ENCODE data around the gene THAP4.
"Not testable (repeated sequence)": the region's sequence is repeated elsewhere in the genome, so short reads cannot be mapped to it uniquely, and the experiment has no call there.

The THAP4 gene

DNA sequence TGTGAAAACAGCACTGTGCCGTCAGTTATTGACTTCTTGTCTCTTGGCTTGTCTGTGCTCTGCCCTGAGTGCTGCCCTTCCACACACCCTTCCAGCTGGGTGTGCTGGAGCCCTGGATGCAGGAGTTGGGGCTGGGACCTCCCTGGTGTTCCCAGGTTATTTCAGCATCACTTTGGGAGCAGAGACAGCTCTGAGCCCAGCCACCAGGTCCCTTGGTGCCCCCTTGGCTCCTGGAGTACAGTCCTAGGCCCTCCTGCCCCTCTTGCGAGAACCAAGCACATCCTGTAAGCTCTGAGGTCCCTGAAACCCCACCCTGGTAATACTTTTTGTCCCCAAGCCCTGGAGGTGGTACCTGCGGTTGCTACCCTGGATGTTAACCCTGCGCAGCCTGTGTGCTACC lies 54.2 kb downstream of the THAP4 start:
- no peaks in the 10 kb centered on the region for H3K4me1 ChIP-seq (ENCODE audit: control insufficient read depth, insufficient read depth, low read length)
- no peak overlapping the region for H3K9ac ChIP-seq (ENCODE audit: low read length)
- H3K9me3 ChIP-seq (ENCODE audit: control insufficient read depth, low read length), result peaks cover 10% of the 10 kb centered on the region
- H3K36me3 ChIP-seq (ENCODE audit: control insufficient read depth, insufficient read depth, low read length), result peaks cover 8% of the 10 kb centered on the region
- H3K27me3 ChIP-seq (ENCODE audit: control insufficient read depth, insufficient read depth, low read length), result no peaks in the 10 kb centered on the region
- no peak overlapping the region for H3K4me3 ChIP-seq (ENCODE audit: low read length)

GRCh38 chr2:241582328-241582727 lies 54.6 kb downstream of the THAP4 start:
- Histone ChIP-seq H3K4me3 (ENCODE audit: low read length) (no peak overlapping the region), H3K9ac (ENCODE audit: low read length) (no peak overlapping the region), H3K36me3 (ENCODE audit: control insufficient read depth, insufficient read depth, low read length) (peaks cover 8% of the 10 kb centered on the region), H3K27me3 (ENCODE audit: control insufficient read depth, insufficient read depth, low read length) (no peaks in the 10 kb centered on the region), H3K4me1 (ENCODE audit: control insufficient read depth, insufficient read depth, low read length) (no peaks in the 10 kb centered on the region), H3K9me3 (ENCODE audit: control insufficient read depth, low read length) (peaks cover 9% of the 10 kb centered on the region)

GRCh38 chr2:241579281-241579680 lies 57.7 kb downstream of the THAP4 start:
- H3K4me3 ChIP-seq (ENCODE audit: low read length), result no peak overlapping the region
- no peaks in the 10 kb centered on the region for H3K27me3 ChIP-seq (ENCODE audit: control insufficient read depth, insufficient read depth, low read length)
- H3K4me1 ChIP-seq (ENCODE audit: control insufficient read depth, insufficient read depth, low read length), result no peaks in the 10 kb centered on the region
- no peaks in the 10 kb centered on the region for H3K9me3 ChIP-seq (ENCODE audit: control insufficient read depth, low read length)
- no peak overlapping the region for H3K9ac ChIP-seq (ENCODE audit: low read length)
- peaks cover 8% of the 10 kb centered on the region for H3K36me3 ChIP-seq (ENCODE audit: control insufficient read depth, insufficient read depth, low read length)

GRCh38 chr2:241577413-241578122 lies 59.4 kb downstream of the THAP4 start:
- Histone ChIP-seq H3K27me3 (ENCODE audit: control insufficient read depth, insufficient read depth, low read length) (no peaks in the 10 kb centered on the region), H3K4me3 (ENCODE audit: low read length) (no peak overlapping the region), H3K36me3 (ENCODE audit: control insufficient read depth, insufficient read depth, low read length) (peaks cover 3% of the 10 kb centered on the region), H3K9me3 (ENCODE audit: control insufficient read depth, low read length) (no peaks in the 10 kb centered on the region), H3K4me1 (ENCODE audit: control insufficient read depth, insufficient read depth, low read length) (no peaks in the 10 kb centered on the region), H3K9ac (ENCODE audit: low read length) (no peak overlapping the region)

GRCh38 chr2:241576293-241576654 lies 60.7 kb downstream of the THAP4 start:
- Histone ChIP-seq H3K36me3 (ENCODE audit: control insufficient read depth, insufficient read depth, low read length) (no peaks in the 10 kb centered on the region), H3K9ac (ENCODE audit: low read length) (no peak overlapping the region)

GRCh38 chr2:241575624-241576292 lies 61.2 kb downstream of the THAP4 start:
- no peak overlapping the region for H3K4me3 ChIP-seq (ENCODE audit: low read length)
- no peaks in the 10 kb centered on the region for H3K36me3 ChIP-seq (ENCODE audit: control insufficient read depth, insufficient read depth, low read length)
- no peaks in the 10 kb centered on the region for H3K9me3 ChIP-seq (ENCODE audit: control insufficient read depth, low read length)
- no peaks in the 10 kb centered on the region for H3K4me1 ChIP-seq (ENCODE audit: control insufficient read depth, insufficient read depth, low read length)
- H3K27me3 ChIP-seq (ENCODE audit: control insufficient read depth, insufficient read depth, low read length), result no peaks in the 10 kb centered on the region
- H3K9ac ChIP-seq (ENCODE audit: low read length), result no peak overlapping the region

More at GRCh38 chr2:241576293-241576654, 60.7 kb downstream of the THAP4 start:
- H3K4me1 ChIP-seq (ENCODE audit: control insufficient read depth, insufficient read depth, low read length), result no peaks in the 10 kb centered on the region
- H3K4me3 ChIP-seq (ENCODE audit: low read length), result no peak overlapping the region
- no peaks in the 10 kb centered on the region for H3K27me3 ChIP-seq (ENCODE audit: control insufficient read depth, insufficient read depth, low read length)
- no peaks in the 10 kb centered on the region for H3K9me3 ChIP-seq (ENCODE audit: control insufficient read depth, low read length)

DNA sequence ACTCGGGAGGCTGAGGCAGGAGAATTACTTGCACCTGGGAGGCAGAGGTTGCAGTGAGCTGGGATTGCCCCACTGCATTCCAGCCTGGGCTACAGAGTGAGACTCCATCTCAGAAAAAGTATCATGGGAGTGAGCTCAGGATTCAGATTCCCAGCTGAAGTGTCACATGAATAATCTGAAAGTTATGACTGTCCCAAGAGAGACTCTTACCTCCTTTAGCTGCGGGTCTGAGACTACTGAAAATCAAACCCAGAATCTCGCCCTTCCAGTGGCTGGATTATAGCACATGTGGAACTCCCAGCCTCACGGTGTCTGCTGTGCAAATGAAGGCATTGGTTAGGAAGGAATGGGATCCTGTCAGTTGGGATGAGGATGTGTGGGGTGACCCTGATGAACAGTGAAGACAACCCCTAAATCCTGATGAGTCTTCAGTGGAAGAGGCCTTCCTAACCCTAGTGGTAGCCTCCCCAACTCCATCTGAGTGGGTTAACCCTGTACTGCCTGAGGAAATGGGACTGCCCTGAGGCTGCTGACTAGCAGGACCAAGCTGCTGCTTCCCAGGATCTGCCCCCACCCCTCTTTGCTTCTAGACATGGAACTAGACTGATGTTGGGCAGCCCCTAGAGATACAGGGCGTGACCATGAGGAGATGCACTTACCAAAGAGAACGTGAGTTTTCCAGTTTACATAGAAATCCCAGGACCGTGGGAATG lies 61.9 kb downstream of the THAP4 start:
- H3K36me3 ChIP-seq (ENCODE audit: control insufficient read depth, insufficient read depth, low read length), result no peaks in the 10 kb centered on the region
- no peaks in the 10 kb centered on the region for H3K4me1 ChIP-seq (ENCODE audit: control insufficient read depth, insufficient read depth, low read length)
- no peaks in the 10 kb centered on the region for H3K9me3 ChIP-seq (ENCODE audit: control insufficient read depth, low read length)
- H3K27me3 ChIP-seq (ENCODE audit: control insufficient read depth, insufficient read depth, low read length), result no peaks in the 10 kb centered on the region
- H3K4me3 ChIP-seq (ENCODE audit: low read length), result no peak overlapping the region
- no peak overlapping the region for H3K9ac ChIP-seq (ENCODE audit: low read length)

DNA sequence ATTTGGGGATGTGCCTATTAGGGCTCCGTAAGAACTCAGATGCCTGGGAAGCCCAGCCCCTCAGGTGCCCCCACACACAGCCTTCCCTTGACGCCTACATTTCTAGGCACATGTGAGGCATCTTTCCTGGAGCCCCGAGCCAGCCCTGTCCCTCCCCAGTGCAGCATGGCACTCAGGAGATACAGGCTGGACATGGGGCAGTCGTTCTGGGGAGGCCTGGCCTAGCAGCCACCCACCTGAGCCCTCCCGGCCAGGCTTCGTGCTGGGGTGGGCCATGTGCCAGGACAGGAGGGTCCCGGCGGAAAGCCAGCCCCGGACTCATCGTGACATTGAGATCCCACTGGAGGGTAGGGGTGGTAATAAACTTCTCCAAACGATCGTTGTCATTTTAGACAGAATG lies 63.2 kb downstream of the THAP4 start:
- no peaks in the 10 kb centered on the region for H3K4me1 ChIP-seq (ENCODE audit: control insufficient read depth, insufficient read depth, low read length)
- H3K9ac ChIP-seq (ENCODE audit: low read length), result no peak overlapping the region
- no peak overlapping the region for H3K4me3 ChIP-seq (ENCODE audit: low read length)
- no peaks in the 10 kb centered on the region for H3K27me3 ChIP-seq (ENCODE audit: control insufficient read depth, insufficient read depth, low read length)
- H3K9me3 ChIP-seq (ENCODE audit: control insufficient read depth, low read length), result no peaks in the 10 kb centered on the region
- H3K36me3 ChIP-seq (ENCODE audit: control insufficient read depth, insufficient read depth, low read length), result no peaks in the 10 kb centered on the region

DNA sequence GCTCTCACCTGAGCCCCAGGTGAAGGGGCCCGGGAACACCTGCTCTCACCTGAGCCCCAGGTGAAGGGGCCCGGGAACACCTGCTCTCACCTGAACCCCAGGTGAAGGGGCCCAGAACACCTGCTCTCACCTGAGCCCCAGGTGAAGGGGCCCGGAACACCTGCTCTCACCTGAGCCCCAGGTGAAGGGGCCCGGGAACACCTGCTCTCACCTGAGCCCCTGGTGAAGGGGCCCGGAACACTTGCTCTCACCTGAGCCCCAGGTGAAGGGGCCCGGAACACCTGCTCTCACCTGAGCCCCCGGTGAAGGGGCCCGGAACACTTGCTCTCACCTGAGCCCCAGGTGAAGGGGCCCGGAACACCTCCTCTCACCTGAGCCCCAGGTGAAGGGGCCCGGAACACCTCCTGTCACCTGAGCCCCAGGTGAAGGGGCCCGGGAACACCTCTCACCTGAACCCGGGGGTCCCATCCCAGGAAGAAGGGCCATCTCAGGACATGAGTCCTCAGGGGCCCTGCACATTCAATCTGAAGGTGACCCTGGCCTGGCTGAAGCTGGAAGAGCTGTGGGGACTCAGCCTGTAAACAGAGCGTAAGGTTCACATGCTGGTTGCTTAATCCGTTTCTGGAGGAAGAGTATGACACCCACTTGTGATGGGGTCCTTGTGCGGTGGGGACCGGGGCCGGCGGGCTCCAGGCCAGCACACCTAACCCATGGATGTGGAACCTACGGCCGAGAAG lies 63.9 kb downstream of the THAP4 start:
- H3K36me3 ChIP-seq (ENCODE audit: control insufficient read depth, insufficient read depth, low read length); H3K9me3 ChIP-seq (ENCODE audit: control insufficient read depth, low read length); H3K4me3 ChIP-seq (ENCODE audit: low read length); H3K27me3 ChIP-seq (ENCODE audit: control insufficient read depth, insufficient read depth, low read length); H3K9ac ChIP-seq (ENCODE audit: low read length); H3K4me1 ChIP-seq (ENCODE audit: control insufficient read depth, insufficient read depth, low read length): not testable (repeated sequence)

DNA sequence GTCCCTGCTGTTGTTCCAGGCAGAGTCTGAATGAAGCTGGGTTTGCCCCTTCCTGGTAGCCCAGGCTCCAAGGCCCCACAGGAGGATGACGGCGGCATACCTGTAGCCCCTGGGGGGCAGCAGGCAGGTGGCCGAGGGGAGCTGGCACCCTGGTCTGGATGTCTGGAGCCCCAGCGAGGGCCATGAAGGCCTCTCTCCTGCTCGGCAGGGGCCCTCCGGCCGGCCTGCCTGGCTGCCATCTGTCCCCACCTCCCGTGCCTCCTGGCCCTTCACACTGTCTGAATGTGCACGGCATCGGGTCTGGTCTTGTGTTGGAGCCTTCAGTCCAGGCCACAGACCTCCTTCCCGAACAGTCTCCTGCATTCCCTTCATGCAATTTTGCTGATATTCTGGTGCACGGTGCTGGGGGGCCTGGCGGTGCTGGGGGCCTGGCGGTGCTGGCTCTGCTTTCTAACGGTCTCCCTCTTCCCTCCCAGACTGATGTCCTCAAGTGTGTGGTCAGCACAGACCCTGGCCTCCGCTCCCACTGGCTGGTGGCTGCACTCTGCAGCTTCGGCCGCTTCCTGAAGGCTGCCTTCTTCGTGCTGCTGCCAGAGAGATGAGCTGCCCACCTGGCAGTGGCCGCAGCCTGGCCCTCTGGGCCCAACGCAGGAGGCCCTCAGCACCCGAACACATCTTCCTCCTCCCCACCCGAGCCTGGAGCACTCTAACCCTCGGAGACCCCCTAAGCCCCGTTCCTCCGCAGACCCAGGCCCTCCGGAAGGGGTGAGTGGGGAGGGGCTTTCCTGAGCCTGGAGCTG lies 64.9 kb downstream of the THAP4 start:
- no peaks in the 10 kb centered on the region for H3K4me1 ChIP-seq (ENCODE audit: control insufficient read depth, insufficient read depth, low read length)
- no peak overlapping the region for H3K4me3 ChIP-seq (ENCODE audit: low read length)
- H3K9me3 ChIP-seq (ENCODE audit: control insufficient read depth, low read length), result no peaks in the 10 kb centered on the region
- no peaks in the 10 kb centered on the region for H3K27me3 ChIP-seq (ENCODE audit: control insufficient read depth, insufficient read depth, low read length)
- H3K36me3 ChIP-seq (ENCODE audit: control insufficient read depth, insufficient read depth, low read length), result no peaks in the 10 kb centered on the region
- no peak overlapping the region for H3K9ac ChIP-seq (ENCODE audit: low read length)

- Histone ChIP-seq H3K9ac (ENCODE audit: low read length) (no peak overlapping the region), H3K4me1 (ENCODE audit: control insufficient read depth, insufficient read depth, low read length) (no peaks in the 10 kb centered on the region), H3K4me3 (ENCODE audit: low read length) (no peak overlapping the region), H3K27me3 (ENCODE audit: control insufficient read depth, insufficient read depth, low read length) (no peaks in the 10 kb centered on the region), H3K9me3 (ENCODE audit: control insufficient read depth, low read length) (no peaks in the 10 kb centered on the region), H3K36me3 (ENCODE audit: control insufficient read depth, insufficient read depth, low read length) (no peaks in the 10 kb centered on the region)
Observed at GRCh38 chr2:241570961-241571581, 65.9 kb downstream of the THAP4 start.

Measured in mucosa of stomach (tissue), 1 donor.